ENCODE results near the gene TTC33.
"Not testable (repeated sequence)": the region's sequence is repeated elsewhere in the genome, so short reads cannot be mapped to it uniquely, and the experiment has no call there.

The TTC33 gene

DNA sequence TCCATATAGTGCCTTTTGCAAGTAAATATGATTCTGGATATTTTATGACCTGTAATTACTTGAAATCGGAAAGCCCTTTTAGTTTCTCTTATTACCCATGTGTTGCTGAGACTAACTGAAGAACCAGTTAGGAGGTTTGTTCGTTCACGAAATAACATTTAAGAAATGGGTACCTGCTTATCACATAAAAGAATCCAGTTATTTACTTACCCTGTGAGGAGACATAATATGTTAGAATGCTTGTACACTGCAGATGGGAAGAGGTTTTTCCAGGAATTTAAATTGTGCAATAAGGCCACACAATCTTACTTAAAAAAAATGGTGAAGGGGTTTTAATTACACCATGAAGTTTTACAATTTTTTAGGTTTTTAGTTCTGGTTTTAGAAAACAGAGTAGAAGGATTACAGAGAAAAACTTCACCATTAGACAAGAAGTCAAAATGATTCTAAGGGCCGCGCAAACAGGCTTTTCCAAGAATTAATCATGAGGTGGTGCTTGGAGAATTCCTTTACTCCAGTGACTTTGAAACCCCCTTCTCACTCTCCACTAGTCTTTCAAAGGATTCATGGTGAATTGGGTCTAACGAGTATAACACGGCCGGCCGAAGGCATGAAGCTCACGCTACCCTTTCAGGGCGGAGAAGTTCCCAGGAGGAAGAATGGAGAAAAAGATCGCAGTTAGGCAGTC lies 77.2 kb downstream of the TTC33 start:
- DNase-seq, result no peak

DNA sequence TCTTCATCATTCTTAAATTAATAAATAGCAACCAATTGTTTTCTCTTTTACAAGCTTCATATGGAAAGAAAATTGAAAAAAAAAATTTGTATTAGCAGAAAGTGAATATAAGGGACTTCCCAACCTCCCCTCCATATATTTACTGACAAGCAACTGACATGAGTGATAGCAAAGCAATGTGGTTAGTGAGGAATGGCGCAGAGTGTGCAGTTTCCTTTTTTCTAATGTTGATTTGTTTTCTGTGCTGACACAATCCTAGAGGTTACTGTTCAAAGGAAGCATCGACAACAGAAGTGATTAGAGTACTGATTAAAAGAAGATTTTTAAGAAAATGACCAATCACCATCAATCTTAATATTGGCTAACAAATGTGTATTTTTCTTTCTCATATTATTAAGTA lies 77.7 kb downstream of the TTC33 start:
- DNase-seq, result no peak

DNA sequence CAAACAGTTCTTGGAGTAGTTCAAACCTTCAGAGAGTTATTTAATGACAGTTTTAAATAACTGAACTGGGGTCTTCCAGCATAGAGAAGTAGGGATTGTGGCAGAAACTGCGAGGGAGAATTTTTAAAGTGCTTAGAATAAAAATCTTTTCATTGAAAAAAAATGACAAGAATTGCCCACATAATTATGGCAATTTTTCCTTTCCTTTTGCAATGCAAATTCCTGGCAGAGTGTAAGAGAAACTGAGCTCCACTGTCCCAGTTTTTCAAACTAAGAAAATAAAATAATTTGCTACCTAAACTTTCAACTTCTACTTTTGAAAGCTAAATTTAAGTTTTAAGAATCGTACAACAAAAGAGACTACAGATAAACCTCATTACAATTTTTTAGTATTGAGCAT lies 78.3 kb downstream of the TTC33 start:
- DNase-seq, result no peak

DNA sequence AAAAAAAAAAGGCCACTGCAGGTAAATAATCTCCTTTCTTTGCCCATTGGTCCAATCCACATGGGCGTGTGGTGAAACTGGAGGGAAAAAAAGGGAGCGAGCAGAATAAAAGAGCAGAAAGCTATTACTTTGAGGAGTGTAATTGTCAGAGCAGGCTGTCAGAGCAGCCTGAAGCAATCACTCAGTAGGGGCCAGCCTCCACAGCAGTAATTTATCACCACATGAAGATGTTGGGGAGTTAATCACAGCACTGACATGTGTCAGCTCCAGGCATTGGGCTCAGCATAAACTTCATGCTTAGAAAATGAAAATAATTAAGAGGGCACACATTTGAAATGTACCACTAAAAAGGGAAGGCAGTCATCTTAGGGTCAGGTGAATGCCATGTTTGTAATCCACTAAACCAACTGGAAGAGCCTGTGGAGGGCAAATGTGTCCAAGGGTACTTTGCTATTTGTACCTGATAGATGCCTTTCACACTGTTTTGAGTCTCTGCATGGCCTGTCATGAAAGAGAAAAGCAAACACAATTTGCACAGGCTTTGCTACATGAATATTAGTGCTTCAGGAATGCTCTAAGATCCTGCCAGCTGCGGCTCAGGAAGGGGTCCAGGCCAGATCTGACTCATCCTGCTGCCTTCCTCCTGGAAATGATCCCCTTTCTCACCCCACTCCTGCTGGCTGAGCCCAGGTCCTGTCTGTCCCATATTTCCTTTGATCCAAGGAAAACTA lies 79.0 kb downstream of the TTC33 start:
- DNase-seq, result no peak

DNA sequence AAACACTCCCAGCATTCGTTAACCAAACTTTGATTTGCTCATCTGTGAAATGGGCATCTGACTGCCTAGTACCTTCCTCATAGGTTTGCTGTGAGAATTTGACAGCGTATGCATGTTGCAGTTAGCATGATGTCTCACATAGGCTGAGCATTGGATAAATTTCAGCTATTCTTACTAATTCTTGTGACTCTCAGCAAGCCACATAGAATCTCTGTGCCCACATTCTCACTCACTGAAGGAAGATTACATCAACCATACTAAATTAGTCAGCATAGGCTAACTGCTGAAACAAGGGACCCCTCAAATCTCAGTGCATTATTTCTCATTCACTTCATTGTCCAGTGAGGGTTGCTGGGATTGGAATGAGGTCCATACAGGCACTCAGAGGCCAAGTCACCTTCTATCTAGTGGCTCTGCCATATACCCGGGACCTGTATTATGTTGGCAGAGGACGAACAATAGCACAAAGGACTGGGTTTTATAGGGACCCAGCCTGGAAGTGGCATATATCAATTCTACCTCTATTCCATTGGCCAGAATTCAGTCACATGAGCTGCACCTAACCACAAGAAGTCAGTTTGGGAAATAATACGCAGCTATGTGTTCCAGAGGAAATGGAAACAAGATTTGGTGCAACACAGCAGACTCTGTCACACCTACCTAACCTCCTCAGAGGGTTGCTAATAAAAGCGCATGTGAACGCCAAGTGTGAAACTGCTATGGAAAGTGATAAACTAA lies 80.2 kb downstream of the TTC33 start:
- DNase-seq, result no peak

DNA sequence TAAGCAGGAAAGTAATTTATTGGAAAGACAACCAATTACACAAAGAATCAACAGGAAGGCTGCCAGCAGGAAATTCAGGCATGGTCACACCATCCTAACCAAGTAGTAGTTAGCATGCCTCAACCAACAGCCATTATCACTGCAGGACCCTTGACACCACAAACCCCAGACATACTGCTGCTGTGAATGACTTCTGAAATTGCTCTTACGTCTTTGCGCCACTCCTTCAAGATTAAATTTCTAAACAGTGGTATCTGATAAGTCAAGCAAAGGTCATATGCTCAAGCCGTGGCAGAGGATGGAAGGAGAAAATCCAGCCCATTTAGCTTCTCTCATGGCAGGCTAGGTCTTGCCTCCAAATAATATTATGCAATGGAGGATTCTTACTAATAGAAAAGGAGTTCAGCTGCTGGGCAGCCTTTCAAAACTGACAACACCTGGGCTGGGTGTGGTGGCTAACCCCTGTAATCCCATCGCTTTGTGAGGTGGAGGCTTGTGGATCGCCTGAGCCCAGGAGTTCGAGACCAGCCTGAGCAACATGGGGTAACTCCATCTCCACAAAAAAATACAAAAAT lies 81.0 kb downstream of the TTC33 start:
- DNase-seq, result no peak

DNA sequence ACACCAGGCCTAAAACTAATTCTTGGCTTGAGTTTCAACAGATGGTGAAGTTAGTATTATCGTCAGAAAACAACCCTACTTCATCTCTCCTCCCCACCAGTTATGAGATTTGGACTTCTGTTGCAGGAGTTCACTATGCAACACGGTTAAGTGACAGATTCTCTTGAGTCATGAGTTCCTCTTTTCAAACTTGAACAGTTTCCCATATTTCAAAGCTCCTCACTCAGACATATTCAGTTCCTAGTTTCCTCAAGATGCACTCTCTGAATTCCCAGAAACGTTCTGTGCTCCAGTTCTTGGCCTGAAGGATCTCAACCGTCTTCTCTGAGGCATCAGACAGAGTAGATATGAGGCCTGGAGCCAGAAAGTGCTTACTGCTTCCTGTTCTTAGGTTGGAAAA lies 83.3 kb downstream of the TTC33 start:
- DNase-seq, result no peak

DNA sequence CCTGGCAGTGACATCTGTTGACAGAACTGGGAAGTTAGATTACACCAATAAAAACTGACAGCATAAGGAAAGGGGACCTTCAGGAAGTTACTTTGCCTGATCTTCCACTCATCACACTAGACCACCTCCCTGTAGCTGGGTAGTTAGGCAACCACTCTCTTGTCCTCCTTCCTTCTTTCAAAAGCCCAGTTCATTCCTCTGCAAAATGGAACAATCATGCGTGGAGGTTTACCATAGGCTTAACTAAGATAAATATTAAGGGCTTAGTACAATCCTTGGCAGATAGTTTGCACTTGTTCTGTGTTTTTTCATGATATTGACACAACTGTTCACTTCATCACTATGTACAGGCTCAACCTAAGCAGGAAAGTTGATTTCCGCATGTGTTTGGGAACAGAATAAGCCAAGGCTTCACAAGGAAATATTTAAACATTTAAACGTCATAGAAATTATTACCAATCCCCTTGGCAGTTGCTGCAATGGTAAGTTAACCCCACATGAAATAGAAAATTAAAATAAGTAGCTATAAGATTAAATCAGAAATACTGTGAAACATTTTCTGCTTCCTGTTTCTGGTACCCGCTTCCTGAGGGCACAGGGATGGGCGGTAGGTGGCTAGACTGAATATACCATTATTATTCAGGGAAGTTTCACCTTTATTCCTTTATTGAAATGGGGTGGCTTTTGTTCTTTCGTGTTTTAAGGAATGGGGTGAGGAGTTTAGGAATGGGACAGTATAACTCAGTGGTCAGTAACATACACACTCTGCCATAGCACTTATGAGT lies 86.0 kb downstream of the TTC33 start:
- DNase-seq, result no peak

DNA sequence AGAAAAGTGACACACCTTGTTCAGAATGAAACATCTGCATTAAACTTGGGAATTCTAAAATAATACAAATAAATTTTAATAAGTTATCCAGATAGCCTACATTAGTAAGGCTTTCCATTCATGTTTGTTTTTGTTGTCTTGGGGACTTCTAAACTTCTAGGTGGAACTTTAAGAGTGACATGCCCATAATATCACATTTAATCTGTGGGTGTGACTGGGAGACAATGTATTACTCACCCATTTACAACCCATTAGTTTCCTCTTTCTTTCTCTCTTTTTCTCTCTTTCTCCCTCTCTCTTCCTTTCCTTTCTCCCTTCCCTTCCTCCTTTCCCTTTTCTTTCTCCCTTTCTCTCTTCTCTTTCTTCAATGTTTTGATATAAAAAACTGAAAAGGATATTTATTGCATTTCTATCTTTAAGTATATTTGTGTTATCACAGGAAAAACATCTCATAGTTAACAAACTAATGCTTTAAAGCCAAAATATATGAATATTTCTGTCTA lies 88.5 kb downstream of the TTC33 start:
- DNase-seq, result no peak

DNA sequence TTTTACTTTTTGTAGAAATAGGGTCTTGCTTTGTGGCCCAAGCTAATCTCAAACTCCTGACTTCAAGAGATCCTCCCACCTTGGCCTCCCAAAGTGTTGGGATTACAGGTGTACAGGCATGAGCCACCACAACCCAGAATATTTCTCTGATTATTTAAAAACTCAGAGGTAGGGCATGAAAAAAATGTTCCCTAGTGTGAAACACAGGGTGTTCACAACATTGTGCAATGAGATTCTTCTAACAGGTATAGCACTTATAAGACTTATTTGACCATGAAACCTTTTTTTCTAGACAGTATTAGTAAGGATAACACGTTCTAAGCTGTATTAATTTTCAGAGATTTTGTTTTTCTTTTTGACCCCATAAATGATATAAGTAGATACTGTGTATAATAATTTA lies 89.1 kb downstream of the TTC33 start:
- DNase-seq, result no peak

DNA sequence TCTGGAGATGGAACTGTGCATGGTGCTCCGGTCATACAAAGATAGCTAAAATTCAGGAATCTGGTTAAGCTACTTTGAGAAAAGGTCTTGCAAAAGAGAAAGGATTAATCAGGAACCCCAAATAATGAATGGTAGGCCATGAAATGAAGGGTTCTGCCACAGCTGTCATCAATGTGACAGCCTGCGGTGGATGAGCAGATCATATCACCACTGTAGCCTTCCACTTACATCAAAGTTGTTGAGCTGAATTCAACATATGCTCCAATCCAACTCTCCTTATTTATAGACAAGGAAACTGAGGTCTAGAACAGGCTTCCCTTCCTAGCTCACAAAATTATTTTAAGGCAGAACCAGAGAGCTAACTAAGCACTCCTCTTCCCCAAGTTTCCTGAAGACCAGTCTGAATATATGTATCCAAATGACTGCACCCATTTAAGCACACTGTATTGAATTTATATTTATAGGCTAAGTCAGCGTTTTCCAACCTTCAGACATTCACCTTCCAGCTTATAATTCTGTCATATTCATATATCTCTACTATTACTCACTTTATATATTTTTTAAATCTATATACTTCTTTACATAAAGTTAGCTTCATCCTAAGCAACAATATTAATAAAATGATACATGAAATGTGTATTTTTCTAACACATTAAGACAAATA lies 90.0 kb downstream of the TTC33 start:
- no peak for DNase-seq

DNA sequence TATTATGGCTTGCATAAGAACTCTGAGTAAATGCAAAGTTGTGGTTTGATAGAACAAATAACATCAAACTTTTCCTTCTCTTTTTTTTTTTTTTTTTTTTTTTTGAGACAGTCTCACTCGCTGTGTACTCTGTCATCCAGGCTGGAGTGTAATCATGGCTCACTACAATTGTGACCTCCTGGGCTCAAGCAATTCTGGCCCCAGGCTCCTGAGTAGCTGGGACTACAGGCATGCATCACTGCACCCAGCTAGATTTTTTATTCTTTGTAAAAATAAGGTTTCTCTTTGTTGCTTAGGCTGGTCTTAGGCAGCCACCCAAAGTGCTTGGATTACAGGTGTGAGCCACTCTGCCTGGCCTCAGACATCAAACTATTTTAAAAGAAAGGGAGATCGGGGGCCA lies 95.0 kb downstream of the TTC33 start:
- DNase-seq, result no peak

DNA sequence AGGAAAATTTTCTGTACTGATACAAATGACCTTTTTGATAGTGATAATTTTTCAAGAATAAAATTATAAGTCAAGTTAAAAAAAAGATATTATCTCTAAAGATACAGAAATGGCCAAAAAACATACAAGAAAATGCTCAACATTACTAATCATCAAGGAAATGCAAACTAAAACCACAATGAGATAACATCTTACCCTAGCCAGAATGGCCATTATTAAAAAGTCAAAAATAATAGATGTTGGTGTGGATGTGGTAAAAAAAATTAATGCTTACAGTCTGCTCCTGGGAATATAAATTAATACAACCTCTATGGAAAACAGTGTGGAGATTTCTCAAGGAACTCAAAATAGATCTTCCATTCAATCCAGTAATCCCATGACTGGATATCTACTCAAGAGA lies 99.0 kb downstream of the TTC33 start:
- no peak for DNase-seq

DNA sequence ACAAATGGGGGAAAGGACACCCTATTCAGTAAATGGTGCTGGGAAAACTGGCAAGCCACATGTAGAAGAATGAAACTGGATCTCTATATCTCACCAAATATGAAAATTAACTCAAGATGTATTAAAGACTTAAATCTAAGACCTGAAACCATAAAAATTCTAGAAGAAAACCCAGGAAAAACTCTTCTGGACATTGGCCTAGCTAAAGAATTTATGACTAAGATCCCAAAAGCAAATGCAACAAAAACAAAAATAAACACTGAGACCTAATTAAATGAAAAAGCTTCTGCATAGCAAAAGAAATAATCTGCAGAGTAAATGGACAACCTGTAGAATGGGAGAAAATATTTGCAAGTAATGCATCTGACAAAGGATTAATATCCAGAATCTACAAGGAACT lies 99.7 kb downstream of the TTC33 start:
- DNase-seq, result not testable (repeated sequence)

DNA sequence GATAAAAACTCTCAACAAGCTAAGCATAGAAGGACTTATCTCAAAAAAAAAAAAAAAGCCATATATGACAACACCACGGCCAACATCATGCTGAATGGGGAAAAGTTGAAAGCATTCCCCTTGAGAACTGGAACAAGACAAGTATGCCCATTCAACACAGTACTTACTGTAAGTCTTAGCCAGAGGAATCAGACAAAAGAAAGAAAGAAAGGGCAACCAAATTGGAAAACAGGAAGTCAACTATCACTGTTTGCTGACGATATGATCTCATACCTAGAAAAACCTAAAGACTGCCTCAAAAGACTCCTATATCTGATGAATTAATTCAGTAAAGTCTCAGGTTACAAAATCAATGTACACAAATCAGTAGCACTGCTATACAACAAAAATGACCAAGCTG lies 100.6 kb downstream of the TTC33 start:
- DNase-seq, result no peak

DNA sequence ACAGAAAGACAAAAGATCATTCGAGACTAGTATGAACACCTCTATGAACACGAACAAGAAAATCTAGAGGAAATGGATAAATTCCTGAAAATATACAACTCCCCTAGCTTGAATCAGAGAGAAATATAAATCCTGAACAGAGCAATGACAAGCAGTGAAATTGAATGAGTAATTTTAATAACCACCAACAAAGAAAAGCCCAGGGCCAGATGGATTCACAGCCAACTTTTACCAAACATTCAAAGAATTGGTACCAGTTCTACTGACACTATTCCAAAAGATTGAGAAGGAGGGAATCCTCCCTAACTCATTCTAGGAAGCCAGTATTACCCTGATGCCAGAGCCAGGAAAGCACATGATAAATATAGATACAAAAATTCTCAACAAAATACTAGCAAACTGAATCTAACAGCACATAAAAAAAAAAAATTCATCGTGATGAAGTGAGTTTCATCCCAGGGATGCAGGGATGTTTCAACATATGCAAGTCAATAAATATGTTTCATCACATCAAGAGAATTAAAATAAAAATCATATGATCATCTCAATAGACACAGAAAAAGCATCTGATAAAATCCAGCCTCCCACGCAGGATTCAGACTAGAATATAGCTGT lies 101.3 kb downstream of the TTC33 start:
- DNase-seq, result no peak

DNA sequence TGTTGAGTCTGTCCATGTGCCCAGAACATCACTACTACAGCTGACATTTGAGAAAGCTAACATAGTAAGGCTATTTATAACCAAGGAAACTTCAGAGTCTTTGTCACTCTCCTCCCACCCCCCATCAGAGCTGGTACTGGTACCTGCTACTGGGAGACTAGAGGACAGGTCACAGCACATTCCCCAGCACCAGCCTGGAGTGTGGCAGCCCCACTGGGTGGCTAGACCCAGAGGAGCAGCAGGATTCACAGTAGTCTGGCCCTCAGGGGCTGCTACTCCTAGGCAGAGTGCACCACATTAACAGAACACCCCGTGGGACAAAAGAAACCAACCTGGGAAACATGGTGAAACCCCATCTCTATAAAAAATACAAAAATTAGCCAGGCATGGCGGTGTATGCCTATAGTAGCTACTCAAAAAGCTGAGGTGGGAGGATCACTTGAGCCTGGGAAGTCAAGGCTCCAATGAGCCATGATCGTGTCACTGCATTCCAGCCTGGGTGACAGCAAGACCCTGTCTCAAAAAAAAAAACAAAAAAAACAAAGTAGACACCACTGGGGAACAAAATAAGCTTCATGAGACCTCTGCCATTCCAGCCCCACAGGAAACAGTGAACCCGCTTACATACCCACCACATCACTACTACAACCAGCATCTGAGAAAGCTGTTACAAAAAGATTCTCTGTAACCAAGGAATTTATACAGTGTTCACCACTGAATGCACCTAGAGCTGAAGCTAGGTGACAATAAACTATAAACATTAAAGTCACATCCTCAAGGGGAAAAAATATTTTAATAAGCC lies 102.3 kb downstream of the TTC33 start:
- DNase-seq, result no peak

DNA sequence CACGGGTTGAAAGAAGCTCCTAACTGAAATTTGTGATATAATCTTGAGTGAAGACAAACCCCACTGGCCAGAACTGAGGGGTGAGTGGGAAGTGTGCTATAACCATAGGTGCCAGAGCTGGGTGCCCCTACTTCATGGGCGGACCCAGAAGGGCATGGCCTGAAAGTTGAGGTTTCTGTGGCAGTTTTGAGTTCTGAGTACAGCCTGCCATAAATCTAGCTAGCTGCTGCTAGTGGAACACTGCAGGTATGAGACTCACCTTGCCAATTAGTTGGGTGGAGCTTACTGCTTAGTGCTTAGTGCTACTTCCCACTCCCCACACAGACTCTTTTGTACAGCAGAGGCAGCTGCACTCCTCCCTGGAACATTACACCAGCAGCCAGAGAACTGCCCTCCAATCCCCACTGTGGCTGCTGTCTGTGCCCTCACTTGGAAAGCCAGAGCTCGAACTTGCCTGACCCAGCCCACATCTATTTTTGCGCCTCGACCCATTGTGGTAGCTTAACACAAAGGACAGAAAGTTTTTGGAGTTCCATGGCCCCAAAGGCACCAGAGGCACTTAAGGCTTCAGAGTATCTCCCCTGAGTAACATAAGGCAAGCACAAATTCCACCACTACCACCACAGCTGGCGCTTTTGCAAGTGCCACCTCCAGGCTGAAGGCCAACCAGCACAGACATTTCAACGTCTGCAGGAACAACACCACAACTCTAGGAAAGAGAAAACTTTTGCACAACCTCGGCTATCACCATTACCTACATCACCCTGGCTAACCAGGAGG lies 103.1 kb downstream of the TTC33 start:
- no peak for DNase-seq

DNA sequence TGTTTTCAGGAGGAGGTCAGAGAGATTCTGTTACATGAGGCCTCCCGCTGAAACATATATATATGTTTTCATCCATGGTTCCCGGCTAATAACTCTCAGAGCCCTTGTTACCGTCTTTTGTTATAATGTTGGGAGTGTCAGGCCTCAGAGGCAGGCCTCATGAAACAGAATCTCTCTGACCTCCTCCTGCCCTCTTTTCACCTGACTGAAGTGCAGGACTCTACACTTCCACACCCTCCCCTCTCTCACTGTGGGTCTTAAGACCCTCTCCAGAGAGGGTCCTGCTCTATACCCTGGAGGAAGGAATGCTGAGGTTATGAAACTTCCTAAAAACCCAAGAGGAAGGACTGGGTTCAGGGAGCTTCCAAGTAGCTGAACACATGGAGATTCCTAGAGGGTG lies 104.6 kb downstream of the TTC33 start:
- DNase-seq, result no peak

DNA sequence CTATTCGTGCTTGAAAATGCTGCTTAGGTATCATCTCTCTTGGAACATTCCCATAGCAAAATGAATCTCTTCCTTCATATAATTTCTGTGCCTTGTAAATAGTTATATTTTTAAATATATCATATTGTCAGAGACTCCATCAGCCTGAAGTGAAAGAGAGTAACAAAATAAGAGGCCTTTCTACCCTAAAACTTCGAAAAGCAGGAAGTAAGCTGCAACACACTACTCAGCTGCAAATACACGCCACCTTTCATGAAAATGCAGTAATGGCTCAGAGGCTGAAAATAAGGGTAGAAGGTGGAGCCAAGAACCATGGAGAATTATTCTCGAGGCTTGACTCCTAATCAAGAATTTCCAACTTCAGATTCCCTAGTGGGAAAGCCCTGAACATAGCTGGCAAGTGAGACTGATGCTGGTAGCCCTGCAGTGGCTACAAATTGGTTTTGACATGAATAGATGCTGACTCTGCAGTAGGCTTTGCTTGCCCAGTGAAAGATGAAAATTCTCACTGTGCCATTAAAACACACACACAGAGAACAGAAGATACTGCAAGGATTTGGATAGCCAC lies 106.2 kb downstream of the TTC33 start:
- DNase-seq, result no peak

All from NCI-H187 (cell line).